H9 (cell line): ENCODE results near the gene CASD1. TPM values are rescaled to one million over a fixed set of nuclear protein-coding genes. Genes with fewer than 3 reads are reported as not detected.

Experiments used
- DNase-seq: peaks from one replicate; pipeline ENCODE4 v3.0.0-alpha.2; 2017
- H2AFZ ChIP-seq: one replicate; pipeline ENCODE4 v1.6.1; 2013; ENCODE audit warnings: mild to moderate bottlenecking, low read length, control low read depth, moderate library complexity
- H2AK5ac ChIP-seq: 2 replicates; pipeline ENCODE4 v1.6.1; 2013; ENCODE audit warnings: low read length, control low read depth, mixed read lengths; ENCODE audit not compliant: insufficient read length
- H2BK120ac ChIP-seq: one replicate; pipeline ENCODE4 v1.6.1; 2013; ENCODE audit warnings: low read depth, mild to moderate bottlenecking, low read length, control low read depth, inconsistent platforms; ENCODE audit not compliant: poor library complexity, severe bottlenecking
- H2BK12ac ChIP-seq: 2 replicates; pipeline ENCODE4 v1.6.1; 2013; ENCODE audit warnings: low read length, control low read depth, mixed read lengths, low read depth; ENCODE audit not compliant: insufficient read length
- H2BK15ac ChIP-seq: 2 replicates; pipeline ENCODE4 v1.6.1; 2013; ENCODE audit warnings: low read depth, low read length, control low read depth
- H2BK20ac ChIP-seq: one replicate; pipeline ENCODE4 v1.6.1; 2013; ENCODE audit warnings: low read depth, mild to moderate bottlenecking, low read length, control low read depth, inconsistent platforms; ENCODE audit not compliant: poor library complexity, severe bottlenecking
- H2BK5ac ChIP-seq: 2 replicates; pipeline ENCODE4 v1.6.1; 2013; ENCODE audit warnings: low read length, control low read depth, mixed read lengths; ENCODE audit not compliant: insufficient read length
- H3K14ac ChIP-seq: 2 replicates; pipeline ENCODE4 v1.6.1; 2013; ENCODE audit warnings: low read length, control low read depth; ENCODE audit not compliant: insufficient read depth
- H3K18ac ChIP-seq: 2 replicates; pipeline ENCODE4 v1.6.1; 2013; ENCODE audit warnings: low read depth, mild to moderate bottlenecking, mixed read lengths, low read length, control low read depth; ENCODE audit not compliant: insufficient read length
- H3K23ac ChIP-seq: 2 replicates; pipeline ENCODE4 v1.6.1; 2013; ENCODE audit warnings: low read length, control low read depth, mixed read lengths, low read depth; ENCODE audit not compliant: insufficient read length
- H3K23me2 ChIP-seq: 2 replicates; pipeline ENCODE4 v1.6.1; 2013; ENCODE audit warnings: low read depth, mild to moderate bottlenecking, mixed read lengths, low read length, control low read depth; ENCODE audit not compliant: insufficient read length, poor library complexity, severe bottlenecking
- H3K27ac ChIP-seq: 2 replicates; pipeline ENCODE4 v1.5.1; 2013; ENCODE audit warnings: low read length, control low read depth, mixed read lengths, low read depth; ENCODE audit not compliant: insufficient read length
- H3K27me3 ChIP-seq: 2 replicates; pipeline ENCODE4 v1.6.1; 2013; ENCODE audit warnings: low read length, control low read depth, inconsistent platforms; ENCODE audit not compliant: insufficient read depth
- H3K4ac ChIP-seq: 2 replicates; pipeline ENCODE4 v1.6.1; 2013; ENCODE audit warnings: low read depth, mild to moderate bottlenecking, control low read depth, inconsistent platforms, low read length, moderate library complexity
- H3K4me1 ChIP-seq: 2 replicates; pipeline ENCODE4 v1.6.1; 2013; ENCODE audit warnings: low read length, control low read depth, inconsistent platforms; ENCODE audit not compliant: insufficient read depth
- H3K4me2 ChIP-seq: 2 replicates; pipeline ENCODE4 v1.6.1; 2013; ENCODE audit warnings: low read length, control low read depth, mixed read lengths; ENCODE audit not compliant: insufficient read length, insufficient read depth
- H3K56ac ChIP-seq: 2 replicates; pipeline ENCODE4 v1.6.1; 2013; ENCODE audit warnings: low read depth, mild to moderate bottlenecking, mixed read lengths, low read length, control low read depth; ENCODE audit not compliant: insufficient read length
- H3K79me1 ChIP-seq: 2 replicates; pipeline ENCODE4 v1.6.1; 2013; ENCODE audit warnings: low read depth, mild to moderate bottlenecking, moderate library complexity, low read length, control low read depth, inconsistent platforms; ENCODE audit not compliant: insufficient read depth, poor library complexity, severe bottlenecking
- H3K79me2 ChIP-seq: 2 replicates; pipeline ENCODE4 v1.6.1; 2013; ENCODE audit warnings: low read length, control low read depth, inconsistent platforms; ENCODE audit not compliant: insufficient read depth
- H3K9ac ChIP-seq: 2 replicates; pipeline ENCODE4 v1.6.1; 2013; ENCODE audit warnings: low read length, control low read depth, mixed read lengths; ENCODE audit not compliant: insufficient read length; ENCODE audit errors: extremely low read depth
- H3K9me3 ChIP-seq: one replicate; pipeline ENCODE4 v1.6.1; 2013; ENCODE audit warnings: low read depth, low read length, inconsistent platforms; ENCODE audit not compliant: control insufficient read depth
- H3T11ph ChIP-seq: one replicate; pipeline ENCODE4 v1.6.1; 2013; ENCODE audit warnings: mild to moderate bottlenecking, low read length, control low read depth, inconsistent platforms
- H4K20me1 ChIP-seq: one replicate; pipeline ENCODE4 v1.6.1; 2013; ENCODE audit not compliant: control insufficient read depth, insufficient read length, insufficient read depth
- H4K5ac ChIP-seq: 2 replicates; pipeline ENCODE4 v1.6.1; 2013; ENCODE audit warnings: low read depth, mild to moderate bottlenecking, mixed read lengths, low read length, control low read depth; ENCODE audit not compliant: insufficient read length
- H4K8ac ChIP-seq: replicated peaks from 2 replicates; pipeline ENCODE4 v1.6.1; 2013; ENCODE audit warnings: low read length, control low read depth, mixed read lengths, low read depth; ENCODE audit not compliant: insufficient read length
- H4K91ac ChIP-seq: 2 replicates; pipeline ENCODE4 v1.6.1; 2013; ENCODE audit warnings: low read depth, mild to moderate bottlenecking, moderate library complexity, mixed read lengths, low read length, control low read depth; ENCODE audit not compliant: insufficient read length
- H3K27ac Mint-ChIP-seq, 3 experiments: 2 replicates in 2 of 3; 3 replicates in 1 of 3; pipeline ENCODE4 v1.8.0; 2020 to 2021; ENCODE audit warnings: mixed read lengths in 3 of 3, mild to moderate bottlenecking in 1 of 3, moderate library complexity in 1 of 3
- H3K27me3 Mint-ChIP-seq: 2 replicates; pipeline ENCODE4 v1.8.0; 2021; ENCODE audit warnings: low read depth, mild to moderate bottlenecking, moderate library complexity, mixed read lengths
- H3K36me3 Mint-ChIP-seq, 3 experiments: 2 replicates in 2 of 3; 3 replicates in 1 of 3; pipeline ENCODE4 v1.8.0; 2020 to 2021; ENCODE audit warnings: low read depth in 3 of 3, mixed read lengths in 3 of 3; ENCODE audit not compliant: insufficient read depth in 1 of 3
- H3K4me1 Mint-ChIP-seq, 2 experiments: 2 replicates each; pipeline ENCODE4 v1.8.0; 2020; ENCODE audit warnings: mixed read lengths in 2 of 2
- H3K4me3 Mint-ChIP-seq, 2 experiments: 2 replicates in 1 of 2; 3 replicates in 1 of 2; pipeline ENCODE4 v1.8.0; 2020 to 2021; ENCODE audit warnings: mild to moderate bottlenecking in 2 of 2, mixed read lengths in 2 of 2, moderate library complexity in 1 of 2
- H3K9me3 Mint-ChIP-seq, 2 experiments: 2 replicates in 1 of 2; 3 replicates in 1 of 2; pipeline ENCODE4 v1.8.0; 2020; ENCODE audit warnings: mild to moderate bottlenecking in 2 of 2, mixed read lengths in 2 of 2, moderate library complexity in 1 of 2
- WGBS: extraction: QIAGEN DNeasy Blood & Tissue Kit; methylation state at CpG from one replicate; pipeline ENCODE4 v1.1.7; 2013; ENCODE audit warnings: missing lambda C conversion rate, low lambda C conversion rate, mixed read lengths; ENCODE audit not compliant: insufficient read length; ENCODE audit errors: extremely low coverage; 5-methylcytosine and 5-hydroxymethylcytosine counted together
- total RNA-seq: library from RNA; stranded (reverse); gene quantifications from 2 replicates; pipeline ENCODE4 v1.2.1, GENCODE V29; 2021
- TF ChIP-seq, protein P1 (sequence below): fragments of 200-600 bp; sonication (generic); conservative IDR thresholded peaks from 3 replicates; pipeline ENCODE4 v1.8.0; 2021; ENCODE audit warnings: antibody characterized with exemption, mild to moderate bottlenecking

CASD1 gene
- total RNA-seq, 1 experiment from 2014 or later = 21.6 TPM

DNA sequence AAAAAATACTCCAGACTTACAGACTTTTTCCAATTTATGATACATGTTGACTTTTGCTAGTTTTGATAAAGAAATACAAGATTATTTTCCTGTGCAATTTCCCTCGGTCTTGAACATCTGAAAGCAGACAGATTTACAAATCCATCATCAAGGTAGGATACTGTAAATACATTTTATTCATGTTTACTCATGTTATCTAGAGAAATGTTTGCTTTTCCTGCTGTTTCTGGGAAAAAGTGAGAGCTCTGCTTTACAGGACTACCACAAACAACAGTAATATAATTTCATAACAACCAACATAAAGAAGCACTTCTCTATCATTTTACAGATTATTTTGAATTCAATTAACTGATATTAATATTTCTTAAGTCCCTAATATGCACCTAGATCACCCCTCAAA is 31.7 kb upstream of the CASD1 start:
- no peak overlapping the region for H2BK5ac ChIP-seq
- H3K4me2 ChIP-seq = no peak overlapping the region

More for the DNA sequence above, 31.7 kb upstream of the CASD1 start:
- no peak overlapping the region for H3K14ac ChIP-seq
- H3K79me2 ChIP-seq = no peaks in the 10 kb centered on the region
- no peak overlapping the region for H3K27ac ChIP-seq
- H3K4me1 ChIP-seq = no peaks in the 10 kb centered on the region
- H3K56ac ChIP-seq = no peak overlapping the region
- H4K8ac ChIP-seq = no peak overlapping the region
- H3K4ac ChIP-seq = no peak overlapping the region
- H4K20me1 ChIP-seq = no peaks in the 10 kb centered on the region
- H3K23ac ChIP-seq = no peak overlapping the region
- H2BK12ac ChIP-seq = no peak overlapping the region
- no peak overlapping the region for H2BK15ac ChIP-seq
- no peaks in the 10 kb centered on the region for H3K27me3 Mint-ChIP-seq
- TF ChIP-seq, protein P1, sequence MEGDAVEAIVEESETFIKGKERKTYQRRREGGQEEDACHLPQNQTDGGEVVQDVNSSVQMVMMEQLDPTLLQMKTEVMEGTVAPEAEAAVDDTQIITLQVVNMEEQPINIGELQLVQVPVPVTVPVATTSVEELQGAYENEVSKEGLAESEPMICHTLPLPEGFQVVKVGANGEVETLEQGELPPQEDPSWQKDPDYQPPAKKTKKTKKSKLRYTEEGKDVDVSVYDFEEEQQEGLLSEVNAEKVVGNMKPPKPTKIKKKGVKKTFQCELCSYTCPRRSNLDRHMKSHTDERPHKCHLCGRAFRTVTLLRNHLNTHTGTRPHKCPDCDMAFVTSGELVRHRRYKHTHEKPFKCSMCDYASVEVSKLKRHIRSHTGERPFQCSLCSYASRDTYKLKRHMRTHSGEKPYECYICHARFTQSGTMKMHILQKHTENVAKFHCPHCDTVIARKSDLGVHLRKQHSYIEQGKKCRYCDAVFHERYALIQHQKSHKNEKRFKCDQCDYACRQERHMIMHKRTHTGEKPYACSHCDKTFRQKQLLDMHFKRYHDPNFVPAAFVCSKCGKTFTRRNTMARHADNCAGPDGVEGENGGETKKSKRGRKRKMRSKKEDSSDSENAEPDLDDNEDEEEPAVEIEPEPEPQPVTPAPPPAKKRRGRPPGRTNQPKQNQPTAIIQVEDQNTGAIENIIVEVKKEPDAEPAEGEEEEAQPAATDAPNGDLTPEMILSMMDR = no peak
- H3K9ac ChIP-seq = no peak overlapping the region
- WGBS = no CpG with 5 or more reads among the region's 1 CpG
- no peaks in the 10 kb centered on the region for H3K4me1 Mint-ChIP-seq
- no peak overlapping the region for H2BK120ac ChIP-seq
- no peak overlapping the region for H3T11ph ChIP-seq
- H3K18ac ChIP-seq = no peak overlapping the region
- no peaks in the 10 kb centered on the region for H3K36me3 Mint-ChIP-seq
- no peaks in the 10 kb centered on the region for H3K9me3 Mint-ChIP-seq
- no peaks in the 10 kb centered on the region for H3K9me3 ChIP-seq
- no peak for DNase-seq
- no peak overlapping the region for H3K27ac Mint-ChIP-seq
- H2AK5ac ChIP-seq = no peak overlapping the region
- H3K27me3 ChIP-seq = no peaks in the 10 kb centered on the region
- H3K4me3 Mint-ChIP-seq = no peak overlapping the region
- no peaks in the 10 kb centered on the region for H3K79me1 ChIP-seq
- no peak overlapping the region for H2BK20ac ChIP-seq
- H4K5ac ChIP-seq = no peak overlapping the region
- no peak overlapping the region for H4K91ac ChIP-seq
- H2AFZ ChIP-seq = no peak overlapping the region
- no peaks in the 10 kb centered on the region for H3K23me2 ChIP-seq
